K562 (cell line): ENCODE results near the gene MTG1.

Experiments used
- EGR1 ChIP-seq: fragments of 450-650 bp; conservative IDR thresholded peaks from 2 replicates; pipeline ENCODE4 v1.6.1; 2017; ENCODE audit warnings: mild to moderate bottlenecking
- HMGXB4 ChIP-seq: sonication (generic); formaldehyde crosslinking; IDR thresholded peaks from 2 replicates; pipeline ENCODE4 v1.8.1; 2023; ENCODE audit warnings: mild to moderate bottlenecking, missing genetic modification reagents
- MEF2A ChIP-seq: IDR thresholded peaks from 2 replicates; pipeline ENCODE4 v1.6.1; 2011; ENCODE audit warnings: low read depth, mild to moderate bottlenecking, low read length, moderate library complexity; ENCODE audit not compliant: control insufficient read depth
- MTA3 ChIP-seq: fragments of 450-650 bp; formaldehyde crosslinking; IDR thresholded peaks from 2 replicates; pipeline ENCODE4 v1.6.1; 2017; ENCODE audit warnings: mild to moderate bottlenecking, borderline replicate concordance
- NFXL1 ChIP-seq: fragments of 450-650 bp; formaldehyde crosslinking; IDR thresholded peaks from 2 replicates; pipeline ENCODE4 v1.4.0; 2021; ENCODE audit warnings: mild to moderate bottlenecking
- NR2C2 ChIP-seq, 2 experiments: fragments of 200-800 bp in 1 of 2; sonication (Bioruptor generic) in 1 of 2; sonication (generic) in 1 of 2; formaldehyde crosslinking in 1 of 2; IDR thresholded peaks; 2 replicates each; pipeline versions ENCODE4 v1.6.1 to v1.8.0; 2016 to 2022; ENCODE audit warnings: mild to moderate bottlenecking in 1 of 2, missing compliant biosample characterization in 1 of 2, missing genetic modification characterization in 1 of 2, missing genetic modification reagents in 1 of 2
- NUFIP1 ChIP-seq: fragments of 450-650 bp; IDR thresholded peaks from 2 replicates; pipeline ENCODE4 v1.6.1; 2018; ENCODE audit not compliant: partially characterized antibody
- POLR2AphosphoS5 ChIP-seq: IDR thresholded peaks from 2 replicates; pipeline ENCODE4 v1.6.1; 2011; ENCODE audit warnings: mild to moderate bottlenecking, low read depth, low read length, moderate library complexity; ENCODE audit not compliant: control insufficient read depth, insufficient read depth
- RNF2 ChIP-seq: sonication (generic); IDR thresholded peaks from 2 replicates; pipeline ENCODE4 v1.6.1; 2016
- ZHX1 ChIP-seq: fragments of 150-350 bp; conservative IDR thresholded peaks from 2 replicates; pipeline ENCODE4 v1.6.1; 2014; ENCODE audit warnings: low read length
- TF ChIP-seq, protein P1 (sequence below): fragments of 450-650 bp; formaldehyde crosslinking; IDR thresholded peaks from 2 replicates; pipeline ENCODE4 v1.4.0; 2022; ENCODE audit warnings: missing genetic modification characterization

- TF ChIP-seq, protein P1, sequence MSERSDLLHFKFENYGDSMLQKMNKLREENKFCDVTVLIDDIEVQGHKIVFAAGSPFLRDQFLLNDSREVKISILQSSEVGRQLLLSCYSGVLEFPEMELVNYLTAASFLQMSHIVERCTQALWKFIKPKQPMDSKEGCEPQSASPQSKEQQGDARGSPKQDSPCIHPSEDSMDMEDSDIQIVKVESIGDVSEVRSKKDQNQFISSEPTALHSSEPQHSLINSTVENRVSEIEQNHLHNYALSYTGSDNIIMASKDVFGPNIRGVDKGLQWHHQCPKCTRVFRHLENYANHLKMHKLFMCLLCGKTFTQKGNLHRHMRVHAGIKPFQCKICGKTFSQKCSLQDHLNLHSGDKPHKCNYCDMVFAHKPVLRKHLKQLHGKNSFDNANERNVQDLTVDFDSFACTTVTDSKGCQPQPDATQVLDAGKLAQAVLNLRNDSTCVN (CRISPR knock-in tag): no peak
- no peak for TF ChIP-seq ZHX1
- no peak for TF ChIP-seq RNF2
- no peak for TF ChIP-seq NFXL1 (CRISPR knock-in tag)
- no peak for TF ChIP-seq NUFIP1
- no peak for TF ChIP-seq POLR2AphosphoS5
- TF ChIP-seq EGR1: no peak
- TF ChIP-seq NR2C2 (CRISPR knock-in tag; IDR thresholded peaks at IDR 0.05): no peak
- TF ChIP-seq NR2C2 (tag; IDR thresholded peaks at IDR 0.05): no peak
- TF ChIP-seq HMGXB4 (CRISPR knock-in tag): no peak
- TF ChIP-seq MTA3: no peak
- no peak for TF ChIP-seq MEF2A
These were observed 8.2 kb downstream of the MTG1 start for GRCh38 chr10:133401981-133402725.
